ENCODE data around the gene LRRC30.

DNA sequence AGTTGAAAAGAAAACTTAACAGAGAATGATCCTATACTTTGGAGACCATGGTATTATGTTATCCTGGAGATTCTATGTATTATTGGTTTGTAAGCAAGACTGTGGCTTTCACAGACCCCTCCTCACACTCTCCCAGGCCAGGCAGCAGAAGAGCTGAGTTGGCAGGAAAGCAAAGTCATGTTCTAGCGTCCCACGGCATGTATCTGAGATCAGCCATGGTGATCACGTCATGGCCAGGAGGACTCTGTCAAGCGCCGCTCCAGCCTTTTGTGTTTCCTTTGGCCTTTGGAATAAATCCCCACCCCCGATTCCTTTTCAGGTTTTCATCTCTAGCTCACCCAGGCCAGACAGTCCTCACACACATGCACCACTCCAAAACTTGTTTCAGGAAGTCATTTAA, 39.1 kb downstream of the LRRC30 start:
- TF ChIP-seq CTCF (IDR thresholded peaks at IDR 0.05): no peak
- TF ChIP-seq EZH2 (IDR thresholded peaks at IDR 0.05; ENCODE audit: borderline replicate concordance, insufficient read depth, low read depth, low read length, poor library complexity, severe bottlenecking): no peak

Data from B cell (primary cell).